DOHH2 (cell line): ENCODE data around the gene FGD4.

ENCODE experiments used
- H3F3A ChIP-seq: fragments of 200-600 bp; sonication (generic), shearing (Covaris generic); 2 replicates; pipeline ENCODE4 v1.6.0; 2016; ENCODE audit warnings: antibody characterized with exemption, mild to moderate bottlenecking; ENCODE audit not compliant: control insufficient read depth, insufficient read depth
- H3K27ac ChIP-seq: fragments of 200-600 bp; sonication (generic); 2 replicates; pipeline ENCODE4 v1.5.1; 2014; ENCODE audit warnings: low read depth, mild to moderate bottlenecking, low read length, moderate library complexity
- H3K27me3 ChIP-seq: fragments of 200-600 bp; sonication (generic); 2 replicates; pipeline ENCODE4 v1.6.1; 2014; ENCODE audit warnings: mild to moderate bottlenecking, low read length, mixed read lengths; ENCODE audit not compliant: control insufficient read depth
- H3K36me3 ChIP-seq: fragments of 200-600 bp; sonication (generic); 2 replicates; pipeline ENCODE4 v1.6.1; 2014; ENCODE audit warnings: mild to moderate bottlenecking, low read length, moderate library complexity, mixed read lengths; ENCODE audit not compliant: control insufficient read depth
- H3K4me1 ChIP-seq: fragments of 200-600 bp; sonication (generic); 2 replicates; pipeline ENCODE4 v1.6.1; 2014; ENCODE audit warnings: mild to moderate bottlenecking, low read length, mixed read lengths; ENCODE audit not compliant: control insufficient read depth
- H3K4me2 ChIP-seq: fragments of 200-600 bp; sonication (generic); 2 replicates; pipeline ENCODE4 v1.6.0; 2014; ENCODE audit warnings: mild to moderate bottlenecking, low read length, moderate library complexity
- H3K4me3 ChIP-seq: fragments of 200-600 bp; sonication (generic); 2 replicates; pipeline ENCODE4 v1.5.1; 2014; ENCODE audit warnings: mild to moderate bottlenecking, low read length, mixed read lengths
- H3K79me2 ChIP-seq: fragments of 200-600 bp; sonication (generic); 2 replicates; pipeline ENCODE4 v1.6.1; 2014; ENCODE audit warnings: mild to moderate bottlenecking, low read length, mixed read lengths; ENCODE audit not compliant: control insufficient read depth
- H3K9me2 ChIP-seq: fragments of 200-600 bp; sonication (generic); replicated peaks from 2 replicates; pipeline ENCODE4 v1.6.1; 2014; ENCODE audit warnings: mild to moderate bottlenecking, low read length, mixed read lengths; ENCODE audit not compliant: control insufficient read depth
- H3K9me3 ChIP-seq: fragments of 200-600 bp; sonication (generic); 2 replicates; pipeline ENCODE4 v1.6.1; 2014; ENCODE audit warnings: antibody characterized with exemption, low read length, mixed read lengths; ENCODE audit not compliant: control insufficient read depth, insufficient read depth
- H4K20me1 ChIP-seq: fragments of 200-600 bp; sonication (generic); 2 replicates; pipeline ENCODE4 v1.6.0; 2014; ENCODE audit warnings: low read depth, mild to moderate bottlenecking, antibody characterized with exemption, low read length, moderate library complexity; ENCODE audit not compliant: control insufficient read depth, insufficient read depth
- EZH2phosphoT487 ChIP-seq: fragments of 200-600 bp; sonication (generic); IDR thresholded peaks from 2 replicates; pipeline ENCODE4 v1.6.1; 2017; ENCODE audit warnings: borderline replicate concordance, mild to moderate bottlenecking, antibody characterized with exemption, low read length, moderate library complexity, mixed read lengths
- TF ChIP-seq, protein P1 (sequence below): fragments of 200-600 bp; sonication (generic); IDR thresholded peaks from one replicate; pipeline ENCODE4 v1.5.1; 2014; ENCODE audit warnings: antibody characterized with exemption, mild to moderate bottlenecking, low read depth, low read length; ENCODE audit not compliant: poor library complexity, severe bottlenecking

The FGD4 gene

DNA sequence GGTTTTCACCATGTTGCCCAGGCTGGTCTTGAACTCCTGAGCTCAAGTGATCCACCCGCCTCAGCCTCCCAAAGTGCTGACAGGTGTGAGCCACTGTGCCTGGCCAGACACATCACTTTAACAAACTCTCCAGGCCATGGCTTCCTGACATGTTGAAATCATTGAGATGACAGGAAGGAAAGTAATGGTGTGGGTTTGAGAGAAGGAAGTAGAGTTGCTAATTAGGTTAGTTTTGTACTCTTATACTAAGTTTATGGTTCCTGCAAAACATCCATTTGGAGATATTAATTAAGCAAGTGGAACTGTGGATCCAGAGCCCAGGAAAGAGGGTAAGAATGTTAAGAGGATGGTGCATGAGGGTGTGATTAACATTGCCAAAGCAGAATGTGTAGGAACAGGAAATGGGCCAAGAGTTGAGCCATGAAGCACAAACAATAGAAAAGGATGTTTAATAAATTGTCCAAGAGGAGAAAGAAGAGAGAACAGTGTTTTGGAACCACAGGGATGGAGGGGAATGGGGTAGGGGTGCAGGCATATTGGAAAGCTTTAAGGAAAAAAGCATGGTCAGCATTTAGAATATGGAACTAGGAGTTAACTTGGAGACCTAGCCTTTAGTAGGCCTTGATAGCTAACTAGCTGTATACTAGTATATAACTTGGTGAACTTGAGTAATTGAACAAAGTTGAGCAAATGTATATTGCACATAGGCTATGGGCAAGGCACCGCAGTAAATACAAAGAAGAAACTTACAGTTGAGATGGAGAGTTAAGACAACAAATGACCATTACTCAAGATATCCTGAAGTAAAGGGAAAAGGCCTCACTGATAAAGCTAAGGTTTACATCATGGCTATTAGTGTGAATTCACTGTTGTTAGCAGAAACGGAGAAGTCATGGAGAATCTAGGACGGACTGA is 188.5 kb downstream of the FGD4 start:
- Histone ChIP-seq H4K20me1 (no peaks in the 10 kb centered on the region), H3K36me3 (peaks cover 7% of the 10 kb centered on the region; the same call in 1 of the 2 replicates), H3K27me3 (no peaks in the 10 kb centered on the region), H3K9me3 (no peaks in the 10 kb centered on the region), H3F3A (no peaks in the 10 kb centered on the region), H3K4me3 (no peak overlapping the region), H3K79me2 (no peaks in the 10 kb centered on the region), H3K27ac (0 out of 2 replicates have a peak overlapping the region, but pooled peaks have one; percentile 3), H3K4me1 (peaks cover 27% of the 10 kb centered on the region), H3K4me2 (no peak overlapping the region), H3K9me2 (no peaks in the 10 kb centered on the region)
- TF ChIP-seq, protein P1, sequence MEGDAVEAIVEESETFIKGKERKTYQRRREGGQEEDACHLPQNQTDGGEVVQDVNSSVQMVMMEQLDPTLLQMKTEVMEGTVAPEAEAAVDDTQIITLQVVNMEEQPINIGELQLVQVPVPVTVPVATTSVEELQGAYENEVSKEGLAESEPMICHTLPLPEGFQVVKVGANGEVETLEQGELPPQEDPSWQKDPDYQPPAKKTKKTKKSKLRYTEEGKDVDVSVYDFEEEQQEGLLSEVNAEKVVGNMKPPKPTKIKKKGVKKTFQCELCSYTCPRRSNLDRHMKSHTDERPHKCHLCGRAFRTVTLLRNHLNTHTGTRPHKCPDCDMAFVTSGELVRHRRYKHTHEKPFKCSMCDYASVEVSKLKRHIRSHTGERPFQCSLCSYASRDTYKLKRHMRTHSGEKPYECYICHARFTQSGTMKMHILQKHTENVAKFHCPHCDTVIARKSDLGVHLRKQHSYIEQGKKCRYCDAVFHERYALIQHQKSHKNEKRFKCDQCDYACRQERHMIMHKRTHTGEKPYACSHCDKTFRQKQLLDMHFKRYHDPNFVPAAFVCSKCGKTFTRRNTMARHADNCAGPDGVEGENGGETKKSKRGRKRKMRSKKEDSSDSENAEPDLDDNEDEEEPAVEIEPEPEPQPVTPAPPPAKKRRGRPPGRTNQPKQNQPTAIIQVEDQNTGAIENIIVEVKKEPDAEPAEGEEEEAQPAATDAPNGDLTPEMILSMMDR, result no peak
- TF ChIP-seq EZH2phosphoT487, result no peak

DNA sequence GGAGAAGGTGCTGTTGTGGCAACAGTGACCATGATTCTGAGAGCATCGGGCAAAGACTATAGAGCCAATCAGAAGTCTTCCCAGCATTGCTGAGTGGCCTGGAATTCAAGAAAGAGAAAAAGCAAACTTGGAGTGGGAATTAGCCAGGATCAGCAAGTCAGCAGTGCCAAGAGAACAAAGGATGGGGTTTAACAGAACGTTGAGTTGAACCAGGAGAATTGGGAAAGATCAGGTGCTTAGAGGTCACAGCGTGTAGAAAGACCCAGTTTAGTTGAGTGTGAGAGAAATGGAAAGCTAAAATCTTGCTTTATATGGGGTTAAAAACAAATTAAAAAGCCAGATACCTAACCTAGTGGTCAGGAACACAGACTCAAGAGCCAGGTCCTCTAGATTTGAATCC is 189.2 kb downstream of the FGD4 start:
- H3K4me2 ChIP-seq, result no peak overlapping the region
- H3F3A ChIP-seq, result no peaks in the 10 kb centered on the region
- H3K4me1 ChIP-seq, result peaks cover 27% of the 10 kb centered on the region
- no peaks in the 10 kb centered on the region for H3K27me3 ChIP-seq
- no peaks in the 10 kb centered on the region for H4K20me1 ChIP-seq
- peaks cover 4% of the 10 kb centered on the region; the same call in 1 of the 2 replicates for H3K36me3 ChIP-seq
- no peak for TF ChIP-seq EZH2phosphoT487
- TF ChIP-seq, protein P1, result no peak
- H3K27ac ChIP-seq, result no peak overlapping the region
- H3K9me3 ChIP-seq, result no peaks in the 10 kb centered on the region
- H3K79me2 ChIP-seq, result no peaks in the 10 kb centered on the region
- H3K9me2 ChIP-seq, result no peaks in the 10 kb centered on the region
- H3K4me3 ChIP-seq, result no peak overlapping the region

DNA sequence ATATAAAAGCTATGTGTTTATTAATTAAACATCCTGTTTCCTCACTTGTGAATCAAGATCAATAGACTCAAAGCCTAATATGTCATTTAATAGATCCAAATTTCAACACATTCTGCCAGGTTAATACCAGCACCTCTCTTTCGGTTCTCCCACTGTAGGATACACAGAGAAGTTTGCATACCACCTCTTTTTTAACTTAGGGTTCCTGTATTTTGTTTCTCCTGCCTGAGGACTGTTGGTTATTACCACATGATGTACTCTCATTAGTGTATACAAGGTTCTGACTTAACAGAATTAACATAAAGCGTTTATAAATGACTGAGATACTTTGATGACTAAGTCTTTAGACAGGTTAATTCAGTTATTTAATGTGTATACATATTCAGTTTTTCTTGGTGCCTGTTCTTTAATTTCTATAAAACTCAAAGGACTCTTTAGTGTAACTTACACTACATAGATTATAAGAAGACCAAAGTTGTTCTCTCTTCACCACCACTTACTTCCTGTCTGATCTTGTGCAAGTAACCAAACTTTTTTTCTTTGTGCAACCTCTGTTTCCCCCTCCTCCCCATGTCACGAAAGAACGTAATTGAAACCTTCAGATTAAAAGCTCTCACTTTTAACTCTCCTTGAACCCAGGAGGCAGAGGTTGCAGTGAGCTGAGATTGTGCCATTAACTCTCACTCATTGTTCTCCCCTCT is 190.0 kb downstream of the FGD4 start:
- TF ChIP-seq EZH2phosphoT487, result no peak
- TF ChIP-seq, protein P1, result no peak
- no peaks in the 10 kb centered on the region for H3K9me2 ChIP-seq
- H3K9me3 ChIP-seq, result no peaks in the 10 kb centered on the region
- H3K4me3 ChIP-seq, result no peak overlapping the region
- H3K27me3 ChIP-seq, result no peaks in the 10 kb centered on the region
- peaks cover 27% of the 10 kb centered on the region for H3K4me1 ChIP-seq
- H3K79me2 ChIP-seq, result no peaks in the 10 kb centered on the region
- H3K27ac ChIP-seq, result no peak overlapping the region
- no peak overlapping the region for H3K4me2 ChIP-seq
- H4K20me1 ChIP-seq, result no peaks in the 10 kb centered on the region
- H3K36me3 ChIP-seq, result peaks cover 4% of the 10 kb centered on the region; the same call in 1 of the 2 replicates
- no peaks in the 10 kb centered on the region for H3F3A ChIP-seq
